D721Med (cell line): ENCODE data around the gene APC2.

Experiments
- DNase-seq: peaks from one replicate; pipeline ENCODE4 v3.0.0; 2011; ENCODE audit warnings: low spot score; ENCODE audit not compliant: insufficient read length
- FAIRE-seq: peaks from 2 replicates; lab custom pipeline; 2011; peaks lifted over from hg19 to GRCh38; lab: Jason Lieb, UNC
- TF ChIP-seq, protein P1 (sequence below): IDR thresholded peaks from 2 replicates; pipeline ENCODE4 v1.5.1; 2012; ENCODE audit warnings: mild to moderate bottlenecking, control low read depth; ENCODE audit not compliant: insufficient read depth; ENCODE audit errors: missing control alignments

Gene APC2

DNA sequence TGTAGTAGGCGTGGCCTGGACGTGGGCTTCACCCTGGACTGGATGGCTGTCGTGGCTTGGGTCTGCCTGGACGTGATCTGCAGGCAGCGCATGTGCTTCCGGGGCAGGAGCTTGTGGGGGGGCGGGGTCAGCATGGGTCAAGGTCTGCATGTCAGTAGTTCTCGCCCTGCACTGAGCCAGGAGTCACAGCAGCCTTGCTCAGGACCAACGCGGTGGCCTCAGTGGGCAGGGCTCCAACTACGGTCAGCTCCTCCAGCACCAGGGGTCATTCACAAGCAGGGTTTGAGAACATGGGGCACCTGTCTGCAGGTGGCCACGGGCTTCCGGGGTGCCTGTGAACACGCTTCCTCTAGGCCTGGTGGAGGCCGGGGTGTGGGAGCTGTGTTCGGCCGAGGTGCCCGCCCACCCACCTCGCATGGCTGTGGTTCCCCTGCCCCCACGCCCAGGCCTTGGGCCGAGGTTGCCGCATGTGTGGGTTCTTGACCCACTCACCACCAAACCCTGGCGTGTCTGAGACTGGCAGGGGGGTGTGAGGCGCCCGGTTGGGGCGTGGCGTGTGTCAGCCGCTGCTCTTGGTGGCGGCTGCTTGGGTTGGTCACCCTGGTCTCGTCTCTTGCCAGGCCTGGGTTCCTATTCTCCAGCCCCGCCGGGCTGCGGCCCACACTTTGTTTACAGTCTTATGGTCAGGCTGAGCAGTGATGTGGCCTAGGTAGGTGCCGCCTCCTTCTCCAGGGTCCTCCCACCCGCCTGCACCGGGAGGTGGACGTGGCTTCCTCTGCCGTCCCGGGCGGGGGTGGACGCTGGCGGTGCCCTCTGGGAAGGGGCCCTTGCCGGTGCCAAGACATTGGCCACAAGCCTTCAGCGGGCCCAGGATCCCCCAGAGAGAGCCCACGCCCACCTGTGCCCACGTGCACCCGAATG, 16.5 kb upstream of the APC2 start:
- FAIRE-seq = no peak
- DNase-seq = no peak
- TF ChIP-seq, protein P1, sequence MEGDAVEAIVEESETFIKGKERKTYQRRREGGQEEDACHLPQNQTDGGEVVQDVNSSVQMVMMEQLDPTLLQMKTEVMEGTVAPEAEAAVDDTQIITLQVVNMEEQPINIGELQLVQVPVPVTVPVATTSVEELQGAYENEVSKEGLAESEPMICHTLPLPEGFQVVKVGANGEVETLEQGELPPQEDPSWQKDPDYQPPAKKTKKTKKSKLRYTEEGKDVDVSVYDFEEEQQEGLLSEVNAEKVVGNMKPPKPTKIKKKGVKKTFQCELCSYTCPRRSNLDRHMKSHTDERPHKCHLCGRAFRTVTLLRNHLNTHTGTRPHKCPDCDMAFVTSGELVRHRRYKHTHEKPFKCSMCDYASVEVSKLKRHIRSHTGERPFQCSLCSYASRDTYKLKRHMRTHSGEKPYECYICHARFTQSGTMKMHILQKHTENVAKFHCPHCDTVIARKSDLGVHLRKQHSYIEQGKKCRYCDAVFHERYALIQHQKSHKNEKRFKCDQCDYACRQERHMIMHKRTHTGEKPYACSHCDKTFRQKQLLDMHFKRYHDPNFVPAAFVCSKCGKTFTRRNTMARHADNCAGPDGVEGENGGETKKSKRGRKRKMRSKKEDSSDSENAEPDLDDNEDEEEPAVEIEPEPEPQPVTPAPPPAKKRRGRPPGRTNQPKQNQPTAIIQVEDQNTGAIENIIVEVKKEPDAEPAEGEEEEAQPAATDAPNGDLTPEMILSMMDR = no peak

DNA sequence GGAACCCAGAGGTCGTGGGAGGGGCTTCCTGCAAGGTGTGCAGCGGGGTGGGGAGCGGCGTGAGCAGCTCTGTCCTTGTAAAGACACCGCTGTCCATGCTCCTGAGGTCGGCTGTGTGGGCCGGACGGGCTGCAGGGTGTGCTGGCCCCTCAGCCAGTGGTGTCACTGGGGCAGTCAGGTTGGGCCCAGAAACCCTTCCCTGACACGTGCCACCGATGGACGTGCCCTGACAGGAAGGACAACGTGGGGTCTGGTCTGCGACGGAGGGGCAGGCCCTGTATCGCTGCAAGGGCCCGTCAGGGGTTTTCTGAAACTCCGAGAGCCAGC, 15.9 kb upstream of the APC2 start:
- TF ChIP-seq, protein P1 = no peak
- no peak for DNase-seq
- FAIRE-seq = no peak

DNA sequence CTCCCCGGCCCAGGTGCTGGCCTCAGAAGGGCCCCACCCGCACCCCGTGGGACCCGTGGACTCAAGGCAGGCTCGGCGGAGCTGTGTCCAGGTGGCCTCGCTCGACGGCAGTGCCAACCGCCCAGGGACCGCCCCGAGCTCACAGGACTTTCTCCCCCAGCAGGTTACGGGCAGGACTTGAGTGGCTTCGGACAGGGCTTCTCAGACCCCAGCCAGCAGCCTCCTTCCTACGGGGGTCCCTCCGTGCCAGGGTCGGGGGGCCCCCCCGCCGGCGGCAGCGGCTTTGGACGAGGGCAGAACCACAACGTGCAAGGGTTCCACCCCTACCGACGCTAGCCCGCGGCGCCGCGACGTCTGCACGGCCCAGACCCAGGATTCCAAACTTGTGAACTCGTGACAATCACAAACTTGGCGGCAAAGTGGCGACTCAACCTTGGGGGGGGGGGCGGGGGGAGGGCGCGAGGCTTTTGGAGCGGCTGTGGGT, 15.3 kb upstream of the APC2 start:
- DNase-seq = no peak
- FAIRE-seq = no peak
- TF ChIP-seq, protein P1 = no peak

DNA sequence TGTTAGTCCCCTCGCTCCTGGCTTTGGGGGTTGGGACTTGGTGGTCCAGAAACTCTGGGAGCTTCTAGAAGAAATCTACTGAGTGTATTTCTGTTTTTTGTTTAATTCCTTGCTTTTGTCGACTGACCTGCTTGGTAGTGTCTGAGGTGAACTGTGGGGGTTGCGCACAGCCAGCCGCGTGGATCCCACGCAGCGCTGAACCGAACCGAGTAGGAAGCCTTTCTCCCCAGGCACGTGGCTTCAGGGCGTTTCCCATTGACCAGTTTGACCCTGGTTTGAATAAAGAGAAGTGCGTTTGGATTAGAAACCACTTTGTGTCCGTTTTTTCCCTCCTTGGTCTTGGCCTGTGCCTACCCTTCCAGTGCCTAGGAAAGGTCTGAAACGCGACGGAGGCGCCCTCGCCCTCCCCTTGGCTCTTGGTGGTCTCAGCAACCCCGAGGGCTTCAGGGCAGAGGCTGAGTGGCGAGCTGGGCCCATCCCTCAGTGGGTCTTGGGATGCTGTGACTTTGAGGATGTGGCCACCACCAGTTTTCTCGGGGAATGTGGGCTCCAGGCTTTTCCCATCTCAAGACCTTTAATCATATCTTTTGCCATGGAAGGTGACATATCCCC, 14.4 kb upstream of the APC2 start:
- TF ChIP-seq, protein P1 = no peak
- FAIRE-seq = no peak
- DNase-seq = no peak

DNA sequence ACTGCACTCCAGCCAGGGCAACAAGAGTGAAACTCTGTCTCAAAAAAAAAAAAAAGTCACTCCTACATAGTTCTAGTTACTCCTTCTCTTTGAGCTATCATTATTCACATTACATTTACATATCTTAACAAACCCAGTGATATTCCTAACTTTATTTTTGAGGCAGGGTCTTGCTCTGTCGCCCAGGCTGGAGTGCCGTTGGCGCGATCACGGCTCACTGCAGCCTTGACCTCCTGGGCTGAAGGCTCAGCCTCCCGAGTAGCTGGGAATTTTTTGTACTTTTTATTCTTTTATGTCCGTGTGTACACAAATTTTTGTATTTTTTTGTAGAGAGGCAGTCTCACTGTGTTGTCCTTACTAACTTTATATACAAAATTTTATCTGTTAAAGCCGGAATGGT, 12.3 kb upstream of the APC2 start:
- no peak for DNase-seq
- no peak for FAIRE-seq
- TF ChIP-seq, protein P1 = no peak

DNA sequence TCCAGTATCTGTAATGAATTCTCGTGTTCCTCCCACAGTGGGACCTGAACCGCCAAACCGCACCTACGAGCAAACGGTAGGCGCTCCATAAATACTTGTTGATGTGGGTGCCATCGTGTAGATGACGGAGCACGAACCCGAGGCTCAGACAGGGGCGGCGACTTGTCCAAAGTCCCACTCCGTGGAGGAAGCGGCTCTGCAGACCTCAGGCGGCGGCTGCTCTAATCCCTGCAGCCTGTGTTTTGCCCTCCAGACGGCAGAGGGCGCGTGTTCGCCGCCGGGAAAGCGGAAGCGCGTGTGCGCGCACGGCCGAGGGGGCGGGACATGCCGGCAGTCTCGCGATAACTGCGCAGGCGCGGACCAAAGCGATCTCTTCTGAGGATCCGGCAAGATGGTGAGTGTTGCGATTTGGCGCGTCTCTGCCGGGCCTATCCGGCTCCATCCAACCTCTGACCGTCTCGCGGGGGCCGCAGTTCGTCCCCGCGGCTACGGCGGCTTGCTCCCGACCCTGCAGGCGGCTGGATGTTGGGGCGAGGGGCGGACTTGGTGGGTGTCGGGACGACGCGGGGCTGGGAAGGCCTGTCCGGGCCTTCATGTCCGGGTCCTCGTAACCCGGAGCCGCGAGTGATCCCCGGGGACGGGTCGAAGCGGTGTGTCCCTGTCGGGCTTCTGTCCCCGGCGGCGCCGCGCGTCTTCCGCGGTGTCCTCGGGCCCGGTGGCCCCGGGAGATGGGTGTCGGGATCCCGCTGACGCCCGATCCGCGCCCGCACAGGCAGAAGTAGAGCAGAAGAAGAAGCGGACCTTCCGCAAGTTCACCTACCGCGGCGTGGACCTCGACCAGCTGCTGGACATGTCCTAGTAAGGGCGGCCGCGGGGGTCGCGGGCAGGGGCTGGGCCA, 11.6 kb upstream of the APC2 start, which contains the start of gene RPS15:
TSS of gene RPS15 (plus strand) at position 362 of the 898 bp plus-strand sequence. CDS start at position 392, 30 bp downstream.
- TF ChIP-seq, protein P1 = peak; percentile 95
- DNase-seq (peak; percentile 98), FAIRE-seq (no peak)
